ENCODE results near the gene ZG16B.

Gene ZG16B

GRCh38 chr16:2829501-2830354, at the start of gene ZG16B:
TSS of gene ZG16B (plus strand) at chr16:2830303. CDS start at chr16:2830442, 139 bp downstream.
- DNase-seq (ENCODE audit: low read depth) = no peak

GRCh38 chr16:2782583-2783351, 47.3 kb upstream of the ZG16B start:
- no peak for DNase-seq (ENCODE audit: low read depth)

- DNase-seq (ENCODE audit: low read depth) = no peak
These were observed 46.3 kb upstream of the ZG16B start for GRCh38 chr16:2783581-2784357.

- no peak for DNase-seq (ENCODE audit: low read depth)
These were observed 45.6 kb upstream of the ZG16B start for GRCh38 chr16:2784358-2785100.

- peak; percentile 31 for DNase-seq (ENCODE audit: low read depth)
These were observed 44.8 kb upstream of the ZG16B start for GRCh38 chr16:2785101-2785991.

GRCh38 chr16:2786061-2786825, 43.9 kb upstream of the ZG16B start:
- DNase-seq (ENCODE audit: low read depth) = no peak

GRCh38 chr16:2786826-2787151, 43.3 kb upstream of the ZG16B start:
- no peak for DNase-seq (ENCODE audit: low read depth)

GRCh38 chr16:2787406-2787805, 42.7 kb upstream of the ZG16B start, which contains the start of gene PRSS33:
TSS of gene PRSS33 (minus strand) at chr16:2787560. CDS start at chr16:2786547, 1,013 bp downstream.
- DNase-seq (ENCODE audit: low read depth) = no peak

- DNase-seq (ENCODE audit: low read depth) = no peak
These were observed 42.1 kb upstream of the ZG16B start for GRCh38 chr16:2787961-2788360.

- DNase-seq (ENCODE audit: low read depth) = no peak
These were observed 39.5 kb upstream of the ZG16B start for GRCh38 chr16:2790631-2791030.

GRCh38 chr16:2791174-2791573, 38.9 kb upstream of the ZG16B start:
- DNase-seq (ENCODE audit: low read depth) = no peak

- DNase-seq (ENCODE audit: low read depth) = no peak
These were observed 37.2 kb upstream of the ZG16B start for GRCh38 chr16:2792940-2793339.

GRCh38 chr16:2795395-2796143, 34.5 kb upstream of the ZG16B start:
- DNase-seq (ENCODE audit: low read depth) = no peak

GRCh38 chr16:2798723-2799204, 31.3 kb upstream of the ZG16B start:
- no peak for DNase-seq (ENCODE audit: low read depth)

- DNase-seq (ENCODE audit: low read depth) = no peak
These were observed 30.8 kb upstream of the ZG16B start for GRCh38 chr16:2799205-2799858.

- no peak for DNase-seq (ENCODE audit: low read depth)
These were observed 30.3 kb upstream of the ZG16B start for GRCh38 chr16:2799859-2800226.

GRCh38 chr16:2803545-2804195, 26.4 kb upstream of the ZG16B start:
- no peak for DNase-seq (ENCODE audit: low read depth)

GRCh38 chr16:2804728-2805127, 25.4 kb upstream of the ZG16B start:
- no peak for DNase-seq (ENCODE audit: low read depth)

Measured in stimulated activated CD8-positive, alpha-beta memory T cell treated with anti-CD3 and anti-CD28 coated beads, Interleukin-15, amount 100 ng/mL, for 24 hours (primary cell).